GM06990 (cell line): ENCODE results near the gene HEPN1.

Experiments
- DNase-seq: peaks from one replicate; pipeline ENCODE4 v3.0.0-alpha.2; 2011; ENCODE audit not compliant: insufficient read length; ENCODE audit errors: extremely low read depth
- H3K27me3 ChIP-seq: replicated peaks from 2 replicates; pipeline ENCODE4 v1.6.0; 2011; ENCODE audit warnings: low read length; ENCODE audit not compliant: control insufficient read depth, insufficient read depth
- H3K36me3 ChIP-seq: 2 replicates; pipeline ENCODE4 v1.5.1; 2011; ENCODE audit warnings: low read length; ENCODE audit not compliant: control insufficient read depth, insufficient read depth
- H3K4me3 ChIP-seq: replicated peaks from 2 replicates; pipeline ENCODE4 v1.5.1; 2011; ENCODE audit warnings: low read depth, mild to moderate bottlenecking, control low read depth, low read length
- CTCF ChIP-seq: IDR thresholded peaks from 2 replicates; pipeline ENCODE4 v1.5.1; 2011; ENCODE audit warnings: low read length, control low read depth, mild to moderate bottlenecking, inconsistent platforms; ENCODE audit not compliant: insufficient read depth, poor library complexity, severe bottlenecking

The HEPN1 gene

GRCh38 chr11:124891373-124891861 is 27.6 kb upstream of the HEPN1 start:
- DNase-seq: no peak
- Histone ChIP-seq H3K36me3 (no peaks in the 10 kb centered on the region), H3K4me3 (no peak overlapping the region), H3K27me3 (no peaks in the 10 kb centered on the region; the same call in none of the 2 replicates)
- no peak for TF ChIP-seq CTCF

GRCh38 chr11:124892146-124892545 is 26.9 kb upstream of the HEPN1 start:
- no peak for TF ChIP-seq CTCF
- Histone ChIP-seq H3K27me3 (no peaks in the 10 kb centered on the region; the same call in none of the 2 replicates), H3K4me3 (no peak overlapping the region), H3K36me3 (no peaks in the 10 kb centered on the region)
- DNase-seq: no peak

DNA sequence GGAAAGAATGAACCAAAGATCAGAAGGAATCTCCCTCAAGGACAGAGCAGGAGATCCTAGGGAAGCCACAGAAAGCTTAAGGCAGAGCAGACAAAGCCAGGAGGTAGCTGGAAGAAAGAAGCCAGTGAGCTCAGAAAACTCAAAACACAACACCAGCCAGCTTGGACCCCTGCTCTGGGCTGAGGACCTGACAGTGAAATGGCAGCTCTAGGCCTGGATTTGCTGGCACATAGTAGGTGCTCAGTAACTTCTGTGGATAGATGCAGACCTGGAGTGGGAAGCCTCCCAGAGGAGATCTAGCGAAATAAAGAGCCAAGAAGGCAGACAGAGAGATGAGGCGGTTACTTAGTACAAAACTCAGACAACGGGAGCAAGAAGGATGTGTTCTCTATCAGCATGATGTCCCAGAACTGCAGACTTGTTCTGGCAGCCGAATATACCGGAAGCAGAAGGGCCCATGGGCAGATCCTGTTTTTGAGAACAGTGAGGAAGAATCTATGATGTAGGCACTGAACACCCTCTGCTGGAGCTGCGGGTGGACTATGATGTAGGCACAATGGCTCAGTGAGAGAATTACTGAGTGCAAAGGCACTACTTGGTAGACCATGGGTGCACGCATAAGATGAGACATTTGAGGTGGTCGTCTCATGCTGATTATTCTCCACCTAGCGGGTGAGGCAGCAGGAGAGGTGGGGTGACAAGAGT is 26.1 kb upstream of the HEPN1 start:
- Histone ChIP-seq H3K36me3 (no peaks in the 10 kb centered on the region), H3K27me3 (no peaks in the 10 kb centered on the region; the same call in none of the 2 replicates), H3K4me3 (no peak overlapping the region)
- no peak for DNase-seq
- no peak for TF ChIP-seq CTCF

GRCh38 chr11:124893781-124894401 is 25.2 kb upstream of the HEPN1 start:
- no peak for DNase-seq
- Histone ChIP-seq H3K27me3 (no peaks in the 10 kb centered on the region; the same call in none of the 2 replicates), H3K36me3 (no peaks in the 10 kb centered on the region), H3K4me3 (no peak overlapping the region)
- no peak for TF ChIP-seq CTCF

GRCh38 chr11:124894606-124895430 is 24.2 kb upstream of the HEPN1 start:
- TF ChIP-seq CTCF: no peak
- no peaks in the 10 kb centered on the region; the same call in none of the 2 replicates for H3K27me3 ChIP-seq
- no peak for DNase-seq
- no peaks in the 10 kb centered on the region for H3K36me3 ChIP-seq
- H3K4me3 ChIP-seq: no peak overlapping the region
